Liver (tissue), 9 donors: ENCODE results near the gene FASTK. TPM values are rescaled to one million over a fixed set of nuclear protein-coding genes. Genes with fewer than 3 reads are reported as not detected.

Source experiments
- DNase-seq: peaks from one replicate; pipeline ENCODE4 v3.0.0-alpha.2; 2017; ENCODE audit warnings: low spot score
- H3K27ac ChIP-seq, 2 donors: one replicate each; pipeline ENCODE4 v1.7.0; 2013; ENCODE audit warnings: inconsistent platforms in 2 of 2, low read length in 2 of 2, control low read depth in 1 of 2, low read depth in 1 of 2, mild to moderate bottlenecking in 1 of 2
- H3K27me3 ChIP-seq, 4 donors: one replicate each; pipeline versions ENCODE4 v1.6.1 to v1.7.0; 2013; ENCODE audit warnings: low read length in 3 of 4, inconsistent platforms in 1 of 4, mild to moderate bottlenecking in 1 of 4, moderate library complexity in 1 of 4; ENCODE audit not compliant: control insufficient read depth in 4 of 4, insufficient read depth in 4 of 4
- H3K36me3 ChIP-seq, 4 donors: one replicate each; pipeline versions ENCODE4 v1.6.1 to v1.7.0; 2013; ENCODE audit warnings: low read length in 3 of 4, mild to moderate bottlenecking in 3 of 4, low read depth in 1 of 4, moderate library complexity in 1 of 4; ENCODE audit not compliant: control insufficient read depth in 4 of 4, insufficient read depth in 3 of 4
- H3K4me1 ChIP-seq, 4 donors: one replicate each; pipeline versions ENCODE4 v1.6.1 to v1.7.0; 2013; ENCODE audit warnings: low read length in 3 of 4, mild to moderate bottlenecking in 3 of 4, moderate library complexity in 1 of 4; ENCODE audit not compliant: control insufficient read depth in 4 of 4, insufficient read depth in 4 of 4
- H3K4me3 ChIP-seq, 3 donors: one replicate each; pipeline versions ENCODE4 v1.6.1 to v1.7.0; 2013; ENCODE audit warnings: low read length in 3 of 3, control low read depth in 1 of 3, low read depth in 1 of 3, mild to moderate bottlenecking in 1 of 3
- H3K9ac ChIP-seq, 2 donors: one replicate each; pipeline ENCODE4 v1.7.0; 2013; ENCODE audit warnings: low read length in 2 of 2, mild to moderate bottlenecking in 2 of 2, moderate library complexity in 2 of 2, control low read depth in 1 of 2, low read depth in 1 of 2
- H3K9me3 ChIP-seq, 4 donors: one replicate each; pipeline versions ENCODE4 v1.6.1 to v1.7.0; 2013; ENCODE audit warnings: low read length in 3 of 4; ENCODE audit not compliant: control insufficient read depth in 4 of 4
- ATF3 ChIP-seq: IDR thresholded peaks from 2 replicates; pipeline ENCODE4 v1.6.1; 2016; ENCODE audit warnings: antibody characterized with exemption
- EGR1 ChIP-seq, 2 donors: IDR thresholded peaks; 2 replicates each; pipeline ENCODE4 v1.6.1; 2016 to 2018; ENCODE audit warnings: antibody characterized with exemption in 2 of 2, low read depth in 2 of 2
- FOXA1 ChIP-seq: IDR thresholded peaks from 2 replicates; pipeline ENCODE4 v1.6.1; 2016; ENCODE audit warnings: antibody characterized with exemption
- FOXA2 ChIP-seq: IDR thresholded peaks from 2 replicates; pipeline ENCODE4 v1.6.1; 2016; ENCODE audit warnings: antibody characterized with exemption
- GABPA ChIP-seq, 2 donors: IDR thresholded peaks in 1 of 2; conservative IDR thresholded peaks in 1 of 2; 2 replicates each; pipeline ENCODE4 v1.6.1; 2016; ENCODE audit warnings: antibody characterized with exemption in 2 of 2, mild to moderate bottlenecking in 1 of 2, moderate library complexity in 1 of 2
- HNF4A ChIP-seq, 2 donors: conservative IDR thresholded peaks; 2 replicates each; pipeline ENCODE4 v1.6.1; 2016; ENCODE audit warnings: antibody characterized with exemption in 2 of 2, mild to moderate bottlenecking in 2 of 2
- HNF4G ChIP-seq: IDR thresholded peaks from 2 replicates; pipeline ENCODE4 v1.6.1; 2016; ENCODE audit warnings: antibody characterized with exemption
- JUND ChIP-seq, 2 donors: IDR thresholded peaks; 2 replicates each; pipeline ENCODE4 v1.6.1; 2016; ENCODE audit warnings: antibody characterized with exemption in 2 of 2
- MAX ChIP-seq: IDR thresholded peaks from 2 replicates; pipeline ENCODE4 v1.6.1; 2016; ENCODE audit warnings: antibody characterized with exemption
- NR2F2 ChIP-seq: IDR thresholded peaks from 2 replicates; pipeline ENCODE4 v1.6.1; 2016; ENCODE audit warnings: antibody characterized with exemption
- RAD21 ChIP-seq, 2 donors: IDR thresholded peaks; 2 replicates each; pipeline ENCODE4 v1.6.1; 2016; ENCODE audit warnings: antibody characterized with exemption in 2 of 2, mild to moderate bottlenecking in 2 of 2
- REST ChIP-seq: IDR thresholded peaks from 2 replicates; pipeline ENCODE4 v1.6.1; 2016; ENCODE audit warnings: antibody characterized with exemption, mild to moderate bottlenecking
- RXRA ChIP-seq, 2 donors: IDR thresholded peaks; 2 replicates each; pipeline ENCODE4 v1.6.1; 2017 to 2018; ENCODE audit warnings: antibody characterized with exemption in 2 of 2, mild to moderate bottlenecking in 1 of 2
- SP1 ChIP-seq: IDR thresholded peaks from 2 replicates; pipeline ENCODE4 v1.6.1; 2018; ENCODE audit warnings: antibody characterized with exemption, mild to moderate bottlenecking
- TAF1 ChIP-seq: conservative IDR thresholded peaks from 2 replicates; pipeline ENCODE4 v1.6.1; 2016; ENCODE audit warnings: antibody characterized with exemption, mild to moderate bottlenecking
- YY1 ChIP-seq: IDR thresholded peaks from 2 replicates; pipeline ENCODE4 v1.6.1; 2016; ENCODE audit warnings: antibody characterized with exemption, mild to moderate bottlenecking
- WGBS: extraction: QIAGEN DNeasy Blood & Tissue Kit; methylation state at CpG from one replicate; pipeline ENCODE4 v1.1.7; 2013; 5-methylcytosine and 5-hydroxymethylcytosine counted together
- polyA plus RNA-seq, 2 donors: library from polyadenylated mRNA; stranded (reverse) in 1 of 2; unstranded in 1 of 2; fragments of 200-250 nt in 1 of 2; fragments of >200 nt in 1 of 2; fragmentation: Nextera tagmentation in 1 of 2; extraction: Ambion mirVana in 1 of 2; gene quantifications; one replicate each; pipeline versions ENCODE4 v1.2.1 to v1.2.3, GENCODE V29; 2013 to 2015
- total RNA-seq, 2 donors: library from RNA; depleted of rRNA; stranded (reverse); fragments of >200 nt; gene quantifications; one replicate each; pipeline ENCODE4 v1.2.3, GENCODE V29; 2014
- TF ChIP-seq, protein P1 (sequence below): IDR thresholded peaks from 2 replicates; pipeline ENCODE4 v1.6.1; 2016; ENCODE audit warnings: antibody characterized with exemption
- donor health status: healthy.
- donor health status: healthy.
- donor health status: healthy.
- donor health status: healthy.
- donor health status: healthy.

Gene FASTK
- total and polyA plus RNA-seq, 4 donors: 31.1 to 62.8 (median 43.7) TPM

DNA sequence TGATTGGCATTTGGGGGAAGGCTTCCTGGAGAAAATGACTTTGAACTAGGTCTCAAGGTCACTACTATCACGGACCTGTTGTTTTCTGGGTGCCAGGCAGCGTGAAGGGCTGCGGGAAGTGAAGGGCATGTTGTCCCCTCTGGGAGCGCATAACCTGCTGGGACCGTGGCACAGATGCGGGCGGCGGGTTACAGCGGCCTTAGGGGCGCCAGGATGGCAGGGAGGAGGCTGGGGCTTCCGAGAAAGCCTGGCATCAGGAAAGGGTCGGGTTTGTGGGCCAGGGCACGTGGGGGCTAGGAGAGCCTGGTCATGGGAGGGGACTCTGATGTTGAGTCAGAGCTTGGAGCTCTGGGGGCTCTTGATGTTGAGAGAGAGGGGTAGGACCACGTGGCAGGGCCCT lies 15.1 kb downstream of the FASTK start:
- WGBS: 82% methylated on average over 14 of the region's 14 CpGs
- Histone ChIP-seq H3K27me3 (no peaks in the 10 kb centered on the region), H3K27ac (no peak overlapping the region), H3K4me1 (peaks cover 12 to 42% (median 30%) of the 10 kb centered on the region in 4 donors), H3K4me3 (no peak overlapping the region), H3K9me3 (no peaks in the 10 kb centered on the region), H3K9ac (no peak overlapping the region), H3K36me3 (peaks cover 23 to 49% (median 35%) of the 10 kb centered on the region in 4 donors)
- no peak for DNase-seq
- TF ChIP-seq HNF4G (no peak), JUND (IDR thresholded peaks at IDR 0.05) (no peak), NR2F2 (no peak), SP1 (no peak), FOXA2 (no peak), MAX (no peak), TAF1 (no peak)

- no peak for DNase-seq
- Histone ChIP-seq H3K9me3 (no peaks in the 10 kb centered on the region), H3K27me3 (no peaks in the 10 kb centered on the region), H3K4me1 (peaks cover 13 to 48% (median 35%) of the 10 kb centered on the region in 4 donors), H3K27ac (no peak overlapping the region), H3K4me3 (no peak overlapping the region), H3K9ac (no peak overlapping the region), H3K36me3 (peaks cover 19 to 44% (median 31%) of the 10 kb centered on the region in 4 donors)
- TF ChIP-seq GABPA (IDR thresholded peaks at IDR 0.05 in 1 of 2, conservative IDR thresholded peaks at IDR 0.05 in 1 of 2): no peak
- no peak for TF ChIP-seq RXRA (IDR thresholded peaks at IDR 0.05)
- TF ChIP-seq ATF3: no peak
- TF ChIP-seq, protein P1, sequence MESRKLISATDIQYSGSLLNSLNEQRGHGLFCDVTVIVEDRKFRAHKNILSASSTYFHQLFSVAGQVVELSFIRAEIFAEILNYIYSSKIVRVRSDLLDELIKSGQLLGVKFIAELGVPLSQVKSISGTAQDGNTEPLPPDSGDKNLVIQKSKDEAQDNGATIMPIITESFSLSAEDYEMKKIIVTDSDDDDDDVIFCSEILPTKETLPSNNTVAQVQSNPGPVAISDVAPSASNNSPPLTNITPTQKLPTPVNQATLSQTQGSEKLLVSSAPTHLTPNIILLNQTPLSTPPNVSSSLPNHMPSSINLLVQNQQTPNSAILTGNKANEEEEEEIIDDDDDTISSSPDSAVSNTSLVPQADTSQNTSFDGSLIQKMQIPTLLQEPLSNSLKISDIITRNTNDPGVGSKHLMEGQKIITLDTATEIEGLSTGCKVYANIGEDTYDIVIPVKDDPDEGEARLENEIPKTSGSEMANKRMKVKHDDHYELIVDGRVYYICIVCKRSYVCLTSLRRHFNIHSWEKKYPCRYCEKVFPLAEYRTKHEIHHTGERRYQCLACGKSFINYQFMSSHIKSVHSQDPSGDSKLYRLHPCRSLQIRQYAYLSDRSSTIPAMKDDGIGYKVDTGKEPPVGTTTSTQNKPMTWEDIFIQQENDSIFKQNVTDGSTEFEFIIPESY: no peak
- no peak for TF ChIP-seq NR2F2
- no peak for TF ChIP-seq HNF4G
- TF ChIP-seq FOXA2: no peak
- no peak for TF ChIP-seq RAD21 (IDR thresholded peaks at IDR 0.05)
- no peak for TF ChIP-seq REST
- TF ChIP-seq YY1: no peak
- TF ChIP-seq SP1: no peak
- TF ChIP-seq TAF1: no peak
- no peak for TF ChIP-seq EGR1 (IDR thresholded peaks at IDR 0.05; ENCODE audit: low read depth in 2 of 2)
- TF ChIP-seq JUND (IDR thresholded peaks at IDR 0.05): no peak
- TF ChIP-seq HNF4A (conservative IDR thresholded peaks at IDR 0.05): no peak
- TF ChIP-seq FOXA1: no peak
- WGBS: 91% methylated on average over 6 of the region's 6 CpGs
Measured at GRCh38 chr7:151064993-151065392, 15.6 kb downstream of the FASTK start.
